ENCODE results near the gene AGBL4. TPM values are rescaled to one million over a fixed set of nuclear protein-coding genes. Genes with fewer than 3 reads are reported as not detected.

AGBL4 gene
- total and polyA plus RNA-seq, 2 of the 13 experiments (the other 11 are each of a cell fraction or from before 2014, with no cell fraction given) = not detected

DNA sequence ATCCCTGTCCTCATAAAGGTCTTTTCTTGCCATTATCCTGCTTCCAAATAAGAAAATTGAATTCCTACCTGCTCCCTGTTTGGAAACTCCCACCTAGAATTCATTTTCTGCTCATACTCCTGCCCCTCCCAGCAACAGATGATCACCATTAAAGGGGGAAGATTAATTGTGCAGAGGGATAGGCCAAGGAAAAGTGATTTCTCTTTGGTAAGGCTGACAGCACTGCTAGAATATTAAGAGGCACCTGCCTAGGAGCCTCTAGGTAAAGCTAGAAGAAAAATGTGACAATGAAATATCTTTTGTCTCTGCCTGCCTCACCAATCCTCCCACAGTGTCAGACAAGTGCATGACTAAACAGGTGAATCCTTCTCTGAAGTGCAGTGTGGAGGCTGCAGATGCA lies 1474.8 kb downstream of the AGBL4 start (continued):
- TF ChIP-seq, protein P1, sequence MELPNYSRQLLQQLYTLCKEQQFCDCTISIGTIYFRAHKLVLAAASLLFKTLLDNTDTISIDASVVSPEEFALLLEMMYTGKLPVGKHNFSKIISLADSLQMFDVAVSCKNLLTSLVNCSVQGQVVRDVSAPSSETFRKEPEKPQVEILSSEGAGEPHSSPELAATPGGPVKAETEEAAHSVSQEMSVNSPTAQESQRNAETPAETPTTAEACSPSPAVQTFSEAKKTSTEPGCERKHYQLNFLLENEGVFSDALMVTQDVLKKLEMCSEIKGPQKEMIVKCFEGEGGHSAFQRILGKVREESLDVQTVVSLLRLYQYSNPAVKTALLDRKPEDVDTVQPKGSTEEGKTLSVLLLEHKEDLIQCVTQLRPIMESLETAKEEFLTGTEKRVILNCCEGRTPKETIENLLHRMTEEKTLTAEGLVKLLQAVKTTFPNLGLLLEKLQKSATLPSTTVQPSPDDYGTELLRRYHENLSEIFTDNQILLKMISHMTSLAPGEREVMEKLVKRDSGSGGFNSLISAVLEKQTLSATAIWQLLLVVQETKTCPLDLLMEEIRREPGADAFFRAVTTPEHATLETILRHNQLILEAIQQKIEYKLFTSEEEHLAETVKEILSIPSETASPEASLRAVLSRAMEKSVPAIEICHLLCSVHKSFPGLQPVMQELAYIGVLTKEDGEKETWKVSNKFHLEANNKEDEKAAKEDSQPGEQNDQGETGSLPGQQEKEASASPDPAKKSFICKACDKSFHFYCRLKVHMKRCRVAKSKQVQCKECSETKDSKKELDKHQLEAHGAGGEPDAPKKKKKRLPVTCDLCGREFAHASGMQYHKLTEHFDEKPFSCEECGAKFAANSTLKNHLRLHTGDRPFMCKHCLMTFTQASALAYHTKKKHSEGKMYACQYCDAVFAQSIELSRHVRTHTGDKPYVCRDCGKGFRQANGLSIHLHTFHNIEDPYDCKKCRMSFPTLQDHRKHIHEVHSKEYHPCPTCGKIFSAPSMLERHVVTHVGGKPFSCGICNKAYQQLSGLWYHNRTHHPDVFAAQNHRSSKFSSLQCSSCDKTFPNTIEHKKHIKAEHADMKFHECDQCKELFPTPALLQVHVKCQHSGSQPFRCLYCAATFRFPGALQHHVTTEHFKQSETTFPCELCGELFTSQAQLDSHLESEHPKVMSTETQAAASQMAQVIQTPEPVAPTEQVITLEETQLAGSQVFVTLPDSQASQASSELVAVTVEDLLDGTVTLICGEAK (IDR thresholded peaks at IDR 0.05) = no peak
- TF ChIP-seq, protein P1 (CRISPR knock-in tag; IDR thresholded peaks at IDR 0.05) = no peak
- TF ChIP-seq MTA3 (CRISPR knock-in tag; IDR thresholded peaks at IDR 0.05) (no peak), SPEN (CRISPR knock-in tag; IDR thresholded peaks at IDR 0.05; ENCODE audit: low read depth) (no peak), ZNF20 (CRISPR knock-in tag; IDR thresholded peaks at IDR 0.05) (no peak), ZNF747 (CRISPR knock-in tag; IDR thresholded peaks at IDR 0.05; ENCODE audit: borderline replicate concordance) (no peak), ZNF7 (CRISPR knock-in tag; IDR thresholded peaks at IDR 0.05) (no peak), NCOA1 (CRISPR knock-in tag; IDR thresholded peaks at IDR 0.05) (no peak), ZNF431 (CRISPR knock-in tag; IDR thresholded peaks at IDR 0.05; ENCODE audit: borderline replicate concordance, low read depth) (no peak), ZNF83 (CRISPR knock-in tag; IDR thresholded peaks at IDR 0.05; ENCODE audit: borderline replicate concordance) (no peak), NFATC3 (CRISPR knock-in tag; IDR thresholded peaks at IDR 0.05) (no peak), SRY (CRISPR knock-in tag; IDR thresholded peaks at IDR 0.05) (no peak), SYNCRIP (IDR thresholded peaks at IDR 0.05; ENCODE audit: insufficient read depth, low read depth, low read length) (no peak)
- TF ChIP-seq, protein P2, sequence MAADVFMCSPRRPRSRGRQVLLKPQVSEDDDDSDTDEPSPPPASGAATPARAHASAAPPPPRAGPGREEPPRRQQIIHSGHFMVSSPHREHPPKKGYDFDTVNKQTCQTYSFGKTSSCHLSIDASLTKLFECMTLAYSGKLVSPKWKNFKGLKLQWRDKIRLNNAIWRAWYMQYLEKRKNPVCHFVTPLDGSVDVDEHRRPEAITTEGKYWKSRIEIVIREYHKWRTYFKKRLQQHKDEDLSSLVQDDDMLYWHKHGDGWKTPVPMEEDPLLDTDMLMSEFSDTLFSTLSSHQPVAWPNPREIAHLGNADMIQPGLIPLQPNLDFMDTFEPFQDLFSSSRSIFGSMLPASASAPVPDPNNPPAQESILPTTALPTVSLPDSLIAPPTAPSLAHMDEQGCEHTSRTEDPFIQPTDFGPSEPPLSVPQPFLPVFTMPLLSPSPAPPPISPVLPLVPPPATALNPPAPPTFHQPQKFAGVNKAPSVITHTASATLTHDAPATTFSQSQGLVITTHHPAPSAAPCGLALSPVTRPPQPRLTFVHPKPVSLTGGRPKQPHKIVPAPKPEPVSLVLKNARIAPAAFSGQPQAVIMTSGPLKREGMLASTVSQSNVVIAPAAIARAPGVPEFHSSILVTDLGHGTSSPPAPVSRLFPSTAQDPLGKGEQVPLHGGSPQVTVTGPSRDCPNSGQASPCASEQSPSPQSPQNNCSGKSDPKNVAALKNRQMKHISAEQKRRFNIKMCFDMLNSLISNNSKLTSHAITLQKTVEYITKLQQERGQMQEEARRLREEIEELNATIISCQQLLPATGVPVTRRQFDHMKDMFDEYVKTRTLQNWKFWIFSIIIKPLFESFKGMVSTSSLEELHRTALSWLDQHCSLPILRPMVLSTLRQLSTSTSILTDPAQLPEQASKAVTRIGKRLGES (CRISPR knock-in tag; IDR thresholded peaks at IDR 0.05; ENCODE audit: borderline replicate concordance) = no peak
- TF ChIP-seq, protein P3, sequence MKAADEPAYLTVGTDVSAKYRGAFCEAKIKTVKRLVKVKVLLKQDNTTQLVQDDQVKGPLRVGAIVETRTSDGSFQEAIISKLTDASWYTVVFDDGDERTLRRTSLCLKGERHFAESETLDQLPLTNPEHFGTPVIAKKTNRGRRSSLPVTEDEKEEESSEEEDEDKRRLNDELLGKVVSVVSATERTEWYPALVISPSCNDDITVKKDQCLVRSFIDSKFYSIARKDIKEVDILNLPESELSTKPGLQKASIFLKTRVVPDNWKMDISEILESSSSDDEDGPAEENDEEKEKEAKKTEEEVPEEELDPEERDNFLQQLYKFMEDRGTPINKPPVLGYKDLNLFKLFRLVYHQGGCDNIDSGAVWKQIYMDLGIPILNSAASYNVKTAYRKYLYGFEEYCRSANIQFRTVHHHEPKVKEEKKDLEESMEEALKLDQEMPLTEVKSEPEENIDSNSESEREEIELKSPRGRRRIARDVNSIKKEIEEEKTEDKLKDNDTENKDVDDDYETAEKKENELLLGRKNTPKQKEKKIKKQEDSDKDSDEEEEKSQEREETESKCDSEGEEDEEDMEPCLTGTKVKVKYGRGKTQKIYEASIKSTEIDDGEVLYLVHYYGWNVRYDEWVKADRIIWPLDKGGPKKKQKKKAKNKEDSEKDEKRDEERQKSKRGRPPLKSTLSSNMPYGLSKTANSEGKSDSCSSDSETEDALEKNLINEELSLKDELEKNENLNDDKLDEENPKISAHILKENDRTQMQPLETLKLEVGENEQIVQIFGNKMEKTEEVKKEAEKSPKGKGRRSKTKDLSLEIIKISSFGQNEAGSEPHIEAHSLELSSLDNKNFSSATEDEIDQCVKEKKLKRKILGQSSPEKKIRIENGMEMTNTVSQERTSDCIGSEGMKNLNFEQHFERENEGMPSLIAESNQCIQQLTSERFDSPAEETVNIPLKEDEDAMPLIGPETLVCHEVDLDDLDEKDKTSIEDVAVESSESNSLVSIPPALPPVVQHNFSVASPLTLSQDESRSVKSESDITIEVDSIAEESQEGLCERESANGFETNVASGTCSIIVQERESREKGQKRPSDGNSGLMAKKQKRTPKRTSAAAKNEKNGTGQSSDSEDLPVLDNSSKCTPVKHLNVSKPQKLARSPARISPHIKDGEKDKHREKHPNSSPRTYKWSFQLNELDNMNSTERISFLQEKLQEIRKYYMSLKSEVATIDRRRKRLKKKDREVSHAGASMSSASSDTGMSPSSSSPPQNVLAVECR (CRISPR knock-in tag; IDR thresholded peaks at IDR 0.05; ENCODE audit: borderline replicate concordance) = no peak
